RWPE2 (cell line): ENCODE measurements around the gene KLHL20.
"Not testable (repeated sequence)": the region's sequence is repeated elsewhere in the genome, so short reads cannot be mapped to it uniquely, and the experiment has no call there.

Experiments used
- ATAC-seq: fragments of 200-7000 bp; cut with Tn5 transposase; 3 replicates; pipeline ENCODE4 v1.9.1; 2021; ENCODE audit warnings: low read depth
- DNase-seq: peaks from one replicate; pipeline ENCODE4 v3.0.0-alpha.2; 2020; ENCODE audit warnings: low spot score
- H3K27ac ChIP-seq: fragments of 450-650 bp; 2 replicates; pipeline ENCODE4 v1.5.1; 2017; ENCODE audit warnings: mild to moderate bottlenecking; ENCODE audit not compliant: poor library complexity, severe bottlenecking
- H3K27me3 ChIP-seq: fragments of 250-450 bp; sonication (Bioruptor Pico); 2 replicates; pipeline ENCODE4 v1.5.1; 2021; ENCODE audit warnings: mild to moderate bottlenecking, moderate library complexity; ENCODE audit not compliant: insufficient read depth, poor library complexity, severe bottlenecking
- H3K36me3 ChIP-seq: fragments of 250-450 bp; sonication (Bioruptor Pico); 2 replicates; pipeline ENCODE4 v1.5.1; 2020; ENCODE audit warnings: low read depth, mild to moderate bottlenecking, moderate library complexity
- H3K4me1 ChIP-seq: fragments of 250-450 bp; sonication (Bioruptor Pico); 2 replicates; pipeline ENCODE4 v1.5.1; 2021; ENCODE audit warnings: mild to moderate bottlenecking, moderate library complexity; ENCODE audit not compliant: insufficient read depth, poor library complexity, severe bottlenecking
- H3K4me3 ChIP-seq: fragments of 250-450 bp; sonication (Bioruptor Pico); 2 replicates; pipeline ENCODE4 v1.5.1; 2021; ENCODE audit warnings: mild to moderate bottlenecking, moderate library complexity; ENCODE audit not compliant: severe bottlenecking
- H3K9me3 ChIP-seq: fragments of 250-450 bp; sonication (Bioruptor Pico); 2 replicates; pipeline ENCODE4 v1.5.1; 2021; ENCODE audit warnings: mild to moderate bottlenecking, moderate library complexity; ENCODE audit not compliant: severe bottlenecking
- CTCF ChIP-seq: fragments of 450-650 bp; IDR thresholded peaks from one replicate; pipeline ENCODE4 v1.5.1; 2017; ENCODE audit warnings: mild to moderate bottlenecking, moderate library complexity; ENCODE audit not compliant: poor library complexity, severe bottlenecking

KLHL20 gene

GRCh38 chr1:173714759-173715537, at the start of gene KLHL20:
TSS of gene KLHL20 (plus strand) at chr1:173714981. CDS start at chr1:173716044, 1,063 bp downstream.
- peak within 1 kb of the TSS; percentile 72 for H3K27ac ChIP-seq
- no peaks in the 10 kb centered on the region for H3K9me3 ChIP-seq
- TF ChIP-seq CTCF = peak; percentile 12
- peak within 1 kb of the TSS; percentile 57 for H3K4me3 ChIP-seq
- peaks cover 12% of the 10 kb centered on the region for H3K4me1 ChIP-seq
- DNase-seq (peak; percentile 80), ATAC-seq (peak; percentile 96)
- H3K27me3 ChIP-seq = peaks cover under 1% of the 10 kb centered on the region
- peaks cover 11% of the 10 kb centered on the region; the same call in 1 of the 2 replicates for H3K36me3 ChIP-seq

GRCh38 chr1:173666646-173667045, 48.1 kb upstream of the KLHL20 start:
- DNase-seq (no peak), ATAC-seq (peak; percentile 70)
- Histone ChIP-seq H3K27ac (no peak overlapping the region), H3K4me3 (no peak overlapping the region), H3K4me1 (no peaks in the 10 kb centered on the region), H3K9me3 (no peaks in the 10 kb centered on the region), H3K27me3 (no peaks in the 10 kb centered on the region), H3K36me3 (no peaks in the 10 kb centered on the region)
- TF ChIP-seq CTCF = no peak

- H3K4me3 ChIP-seq = peak within 1 kb of the TSS; percentile 28
- no peak within 1 kb of the TSS for H3K27ac ChIP-seq
- H3K4me1 ChIP-seq = no peaks in the 10 kb centered on the region
- DNase-seq (no peak), ATAC-seq (peak; percentile 63)
- peak; percentile 14 for TF ChIP-seq CTCF
- H3K9me3 ChIP-seq = no peaks in the 10 kb centered on the region
- no peaks in the 10 kb centered on the region for H3K36me3 ChIP-seq
- no peaks in the 10 kb centered on the region for H3K27me3 ChIP-seq
Measured at GRCh38 chr1:173669491-173669941, 45.3 kb upstream of the KLHL20 start, which contains the start of gene ANKRD45. TSS of gene ANKRD45 (minus strand) at chr1:173669851. CDS start at chr1:173659418, 10,433 bp downstream.

GRCh38 chr1:173674496-173674895, 40.3 kb upstream of the KLHL20 start:
- H3K4me1 ChIP-seq, H3K9me3 ChIP-seq, H3K36me3 ChIP-seq, H3K27ac ChIP-seq, DNase-seq, H3K4me3 ChIP-seq, ATAC-seq, H3K27me3 ChIP-seq: not testable (repeated sequence)

GRCh38 chr1:173680152-173680551, 34.6 kb upstream of the KLHL20 start:
- not testable (repeated sequence) for H3K4me3 ChIP-seq, ATAC-seq, H3K27ac ChIP-seq, H3K9me3 ChIP-seq, H3K36me3 ChIP-seq, H3K4me1 ChIP-seq, DNase-seq, H3K27me3 ChIP-seq

- TF ChIP-seq CTCF = no peak
- Histone ChIP-seq H3K36me3 (no peaks in the 10 kb centered on the region), H3K9me3 (no peaks in the 10 kb centered on the region), H3K27me3 (no peaks in the 10 kb centered on the region), H3K4me1 (no peaks in the 10 kb centered on the region), H3K27ac (no peak overlapping the region), H3K4me3 (no peak overlapping the region)
- DNase-seq (no peak), ATAC-seq (no peak)
Measured at GRCh38 chr1:173682184-173682583, 32.6 kb upstream of the KLHL20 start.

GRCh38 chr1:173683838-173684237, 30.9 kb upstream of the KLHL20 start:
- not testable (repeated sequence) for H3K36me3 ChIP-seq, H3K9me3 ChIP-seq, H3K27ac ChIP-seq, H3K4me3 ChIP-seq, DNase-seq, ATAC-seq, H3K27me3 ChIP-seq, H3K4me1 ChIP-seq

GRCh38 chr1:173685121-173685520, 29.7 kb upstream of the KLHL20 start:
- not testable (repeated sequence) for H3K9me3 ChIP-seq, H3K4me1 ChIP-seq, H3K36me3 ChIP-seq, H3K4me3 ChIP-seq, ATAC-seq, H3K27me3 ChIP-seq, DNase-seq, H3K27ac ChIP-seq
